ENCODE results near the gene GNAS-AS1. TPM values are rescaled to one million over a fixed set of nuclear protein-coding genes. Genes with fewer than 3 reads are reported as not detected.

Gene GNAS-AS1
- total RNA-seq, 6 experiments from 2014 or later, result 0.23 to 0.37 (median 0.27) TPM; not detected in 3

GRCh38 chr20:58803533-58803932 lies 47.2 kb downstream of the GNAS-AS1 start:
- Histone ChIP-seq H3K27ac (no peak overlapping the region), H3K4me3 (no peak overlapping the region), H3K27me3 (no peaks in the 10 kb centered on the region), H3K9me3 (no peaks in the 10 kb centered on the region), H3K4me1 (no peaks in the 10 kb centered on the region), H3K36me3 (no peaks in the 10 kb centered on the region)
- DNase-seq (no peak), ATAC-seq (no peak)
- intact Hi-C loops (cut with DNase I), result no loop called here
- TF ChIP-seq POLR2A (IDR thresholded peaks at IDR 0.05) (no peak), CTCF (IDR thresholded peaks at IDR 0.05) (no peak)
- WGBS (ENCODE audit: insufficient coverage, low coverage, low lambda C conversion rate, missing lambda C conversion rate), result 68% methylated on average over 16 of the region's 18 CpGs

- Histone ChIP-seq H3K27me3 (no peaks in the 10 kb centered on the region), H3K9me3 (no peaks in the 10 kb centered on the region), H3K36me3 (no peaks in the 10 kb centered on the region), H3K27ac (no peak overlapping the region), H3K4me3 (no peak overlapping the region), H3K4me1 (no peaks in the 10 kb centered on the region)
- intact Hi-C loops (cut with DNase I), result no loop called here
- ATAC-seq (no peak), DNase-seq (no peak)
- WGBS (ENCODE audit: insufficient coverage, low coverage, low lambda C conversion rate, missing lambda C conversion rate), result 72% methylated on average over 10 of the region's 11 CpGs
- no peak for TF ChIP-seq POLR2A (IDR thresholded peaks at IDR 0.05)
- no peak for TF ChIP-seq CTCF (IDR thresholded peaks at IDR 0.05)
Observed at GRCh38 chr20:58802061-58802460, 48.6 kb downstream of the GNAS-AS1 start.

- no peak overlapping the region for H3K4me3 ChIP-seq
- no peak for DNase-seq
- H3K9me3 ChIP-seq, result no peaks in the 10 kb centered on the region
- no peaks in the 10 kb centered on the region for H3K27me3 ChIP-seq
- no peaks in the 10 kb centered on the region for H3K4me1 ChIP-seq
- TF ChIP-seq CTCF (IDR thresholded peaks at IDR 0.05), result no peak
- no peak for TF ChIP-seq POLR2A (IDR thresholded peaks at IDR 0.05)
- no peak overlapping the region for H3K27ac ChIP-seq
- no peak for ATAC-seq
- WGBS (ENCODE audit: insufficient coverage, low coverage, low lambda C conversion rate, missing lambda C conversion rate), result 61% methylated on average over 17 of the region's 22 CpGs
- intact Hi-C loops (cut with DNase I), result no loop called here
- H3K36me3 ChIP-seq, result no peaks in the 10 kb centered on the region
Observed at GRCh38 chr20:58800134-58800871, 50.4 kb downstream of the GNAS-AS1 start.

- DNase-seq (no peak), ATAC-seq (no peak)
- Histone ChIP-seq H3K9me3 (no peaks in the 10 kb centered on the region), H3K36me3 (no peaks in the 10 kb centered on the region), H3K4me3 (no peak overlapping the region), H3K27ac (no peak overlapping the region), H3K4me1 (no peaks in the 10 kb centered on the region), H3K27me3 (no peaks in the 10 kb centered on the region)
- intact Hi-C loops (cut with DNase I), result no loop called here
- 80% methylated on average over 7 of the region's 26 CpGs for WGBS (ENCODE audit: insufficient coverage, low coverage, low lambda C conversion rate, missing lambda C conversion rate)
- TF ChIP-seq CTCF (IDR thresholded peaks at IDR 0.05), result no peak
- no peak for TF ChIP-seq POLR2A (IDR thresholded peaks at IDR 0.05)
Observed at GRCh38 chr20:58797371-58798338, 53.0 kb downstream of the GNAS-AS1 start.
